ENCODE measurements around the gene KCNH5. TPM values are rescaled to one million over a fixed set of nuclear protein-coding genes. Genes with fewer than 3 reads are reported as not detected.

KCNH5 gene
- total RNA-seq, 2 donors from 2014 or later = not detected

- H3K9me3 Mint-ChIP-seq = peaks cover 5% of the 10 kb centered on the region in 2 donors
- H3K36me3 Mint-ChIP-seq = no peaks in the 10 kb centered on the region
Measured at GRCh38 chr14:62691647-62692489, 353.4 kb downstream of the KCNH5 start.

GRCh38 chr14:62689733-62690132 is 355.5 kb downstream of the KCNH5 start:
- Mint-ChIP-seq H3K9me3 (peaks cover 5% of the 10 kb centered on the region in 2 donors), H3K27ac (no peak overlapping the region), H3K36me3 (no peaks in the 10 kb centered on the region)
- ATAC-seq (no peak), DNase-seq (ENCODE audit: low spot score in 2 of 2) (no peak)

More at GRCh38 chr14:62691647-62692489, 353.4 kb downstream of the KCNH5 start:
- no peak overlapping the region for H3K27ac Mint-ChIP-seq
- DNase-seq (ENCODE audit: low spot score in 2 of 2) (no peak), ATAC-seq (no peak)

GRCh38 chr14:62687818-62688217 is 357.4 kb downstream of the KCNH5 start:
- no peaks in the 10 kb centered on the region for H3K36me3 Mint-ChIP-seq
- ATAC-seq (no peak), DNase-seq (ENCODE audit: low spot score in 2 of 2) (no peak)
- H3K9me3 Mint-ChIP-seq = peaks cover 5% of the 10 kb centered on the region in 2 donors
- H3K27ac Mint-ChIP-seq = no peak overlapping the region

GRCh38 chr14:62684376-62684775 is 360.9 kb downstream of the KCNH5 start:
- H3K27ac Mint-ChIP-seq = no peak overlapping the region
- no peak for ATAC-seq
- H3K9me3 Mint-ChIP-seq = peaks cover 2 to 3% of the 10 kb centered on the region in 2 donors
- H3K36me3 Mint-ChIP-seq = no peaks in the 10 kb centered on the region
- no peak for DNase-seq (ENCODE audit: low spot score in 2 of 2)

GRCh38 chr14:62682208-62682607 is 363.1 kb downstream of the KCNH5 start:
- DNase-seq (ENCODE audit: low spot score in 2 of 2) (no peak), ATAC-seq (no peak)
- H3K36me3 Mint-ChIP-seq = no peaks in the 10 kb centered on the region
- no peak overlapping the region for H3K27ac Mint-ChIP-seq
- H3K9me3 Mint-ChIP-seq = no peaks in the 10 kb centered on the region

GRCh38 chr14:62674563-62675237 is 370.6 kb downstream of the KCNH5 start:
- H3K36me3 Mint-ChIP-seq = no peaks in the 10 kb centered on the region
- no peak overlapping the region for H3K27ac Mint-ChIP-seq
- peaks cover 4 to 6% of the 10 kb centered on the region in 2 donors for H3K9me3 Mint-ChIP-seq
- ATAC-seq (no peak), DNase-seq (ENCODE audit: low spot score in 2 of 2) (no peak)

- no peak for DNase-seq (ENCODE audit: low spot score in 2 of 2)
- Mint-ChIP-seq H3K9me3 (peaks cover 9% of the 10 kb centered on the region in 2 donors), H3K36me3 (no peaks in the 10 kb centered on the region), H3K27ac (no peak overlapping the region)
- no peak for ATAC-seq
Measured at GRCh38 chr14:62673014-62673755, 372.1 kb downstream of the KCNH5 start.

GRCh38 chr14:62670526-62670925 is 374.7 kb downstream of the KCNH5 start:
- Mint-ChIP-seq H3K9me3 (peaks cover 5 to 9% of the 10 kb centered on the region in 2 donors), H3K27ac (no peak overlapping the region), H3K36me3 (no peaks in the 10 kb centered on the region)
- no peak for DNase-seq (ENCODE audit: low spot score in 2 of 2)
- ATAC-seq = no peak

GRCh38 chr14:62667421-62667914 is 377.8 kb downstream of the KCNH5 start:
- H3K36me3 Mint-ChIP-seq = no peaks in the 10 kb centered on the region
- DNase-seq (ENCODE audit: low spot score in 2 of 2) (no peak), ATAC-seq (no peak)
- H3K9me3 Mint-ChIP-seq = peaks cover 5 to 9% of the 10 kb centered on the region in 2 donors
- H3K27ac Mint-ChIP-seq = no peak overlapping the region

- no peak overlapping the region for H3K27ac Mint-ChIP-seq
- no peak for ATAC-seq
- H3K36me3 Mint-ChIP-seq = no peaks in the 10 kb centered on the region
- no peak for DNase-seq (ENCODE audit: low spot score in 2 of 2)
- H3K9me3 Mint-ChIP-seq = peaks cover 12 to 14% of the 10 kb centered on the region in 2 donors
Measured at GRCh38 chr14:62665286-62665685, 380.0 kb downstream of the KCNH5 start.

- H3K27ac Mint-ChIP-seq = no peak overlapping the region
- ATAC-seq (no peak), DNase-seq (ENCODE audit: low spot score in 2 of 2) (no peak)
- H3K36me3 Mint-ChIP-seq = no peaks in the 10 kb centered on the region
- peaks cover 3 to 10% of the 10 kb centered on the region in 2 donors for H3K9me3 Mint-ChIP-seq
Measured at GRCh38 chr14:62663456-62663821, 381.8 kb downstream of the KCNH5 start.

GRCh38 chr14:62662811-62663455 is 382.3 kb downstream of the KCNH5 start:
- peaks cover 3 to 10% of the 10 kb centered on the region in 2 donors for H3K9me3 Mint-ChIP-seq
- no peak for ATAC-seq

GRCh38 chr14:62661818-62662217 is 383.4 kb downstream of the KCNH5 start:
- no peak for DNase-seq (ENCODE audit: low spot score in 2 of 2)
- Mint-ChIP-seq H3K27ac (no peak overlapping the region), H3K9me3 (peaks cover 3 to 10% of the 10 kb centered on the region in 2 donors), H3K36me3 (no peaks in the 10 kb centered on the region)
- no peak for ATAC-seq

More at GRCh38 chr14:62662811-62663455, 382.3 kb downstream of the KCNH5 start:
- no peaks in the 10 kb centered on the region for H3K36me3 Mint-ChIP-seq
- DNase-seq (ENCODE audit: low spot score in 2 of 2) = no peak
- H3K27ac Mint-ChIP-seq = no peak overlapping the region

GRCh38 chr14:62658631-62659030 is 386.6 kb downstream of the KCNH5 start:
- DNase-seq (ENCODE audit: low spot score in 2 of 2) (no peak), ATAC-seq (no peak)
- Mint-ChIP-seq H3K36me3 (no peaks in the 10 kb centered on the region), H3K9me3 (peaks cover 3 to 10% of the 10 kb centered on the region in 2 donors), H3K27ac (no peak overlapping the region)

GRCh38 chr14:62657376-62657775 is 387.9 kb downstream of the KCNH5 start:
- ATAC-seq = no peak
- peaks cover 8 to 10% of the 10 kb centered on the region in 2 donors for H3K9me3 Mint-ChIP-seq

GRCh38 chr14:62655166-62655565 is 390.1 kb downstream of the KCNH5 start:
- ATAC-seq (no peak), DNase-seq (ENCODE audit: low spot score in 2 of 2) (no peak)
- Mint-ChIP-seq H3K9me3 (peaks cover 0 to 5% of the 10 kb centered on the region in 2 donors), H3K27ac (no peak overlapping the region), H3K36me3 (no peaks in the 10 kb centered on the region)

More at GRCh38 chr14:62657376-62657775, 387.9 kb downstream of the KCNH5 start:
- DNase-seq (ENCODE audit: low spot score in 2 of 2) = no peak
- Mint-ChIP-seq H3K36me3 (no peaks in the 10 kb centered on the region), H3K27ac (no peak overlapping the region)

All from activated naive CD4-positive, alpha-beta T cell treated with anti-CD3 and anti-CD28 coated beads, Interleukin-2, amount 50 U/mL, for 72 hours (primary cell).